ENCODE measurements around the gene ASTN2.

The ASTN2 gene

GRCh38 chr9:117017414-117017985, 397.4 kb downstream of the ASTN2 start:
- DNase-seq (ENCODE audit: low read depth), result no peak

- no peak for DNase-seq (ENCODE audit: low read depth)
Measured at GRCh38 chr9:117014061-117014460, 400.8 kb downstream of the ASTN2 start.

GRCh38 chr9:117013440-117013995, 401.3 kb downstream of the ASTN2 start:
- DNase-seq (ENCODE audit: low read depth), result no peak

GRCh38 chr9:117010061-117010460, 404.8 kb downstream of the ASTN2 start:
- DNase-seq (ENCODE audit: low read depth), result no peak

- DNase-seq (ENCODE audit: low read depth), result no peak
Measured at GRCh38 chr9:117008876-117009275, 406.0 kb downstream of the ASTN2 start.

GRCh38 chr9:117008461-117008860, 406.4 kb downstream of the ASTN2 start:
- no peak for DNase-seq (ENCODE audit: low read depth)

- no peak for DNase-seq (ENCODE audit: low read depth)
Measured at GRCh38 chr9:117002686-117003085, 412.2 kb downstream of the ASTN2 start.

GRCh38 chr9:117000834-117001233, 414.0 kb downstream of the ASTN2 start:
- DNase-seq (ENCODE audit: low read depth), result no peak

- no peak for DNase-seq (ENCODE audit: low read depth)
Measured at GRCh38 chr9:117000196-117000723, 414.6 kb downstream of the ASTN2 start.

- no peak for DNase-seq (ENCODE audit: low read depth)
Measured at GRCh38 chr9:116998305-116998704, 416.6 kb downstream of the ASTN2 start.

- no peak for DNase-seq (ENCODE audit: low read depth)
Measured at GRCh38 chr9:116992865-116993264, 422.0 kb downstream of the ASTN2 start.

- no peak for DNase-seq (ENCODE audit: low read depth)
Measured at GRCh38 chr9:116991051-116991450, 423.8 kb downstream of the ASTN2 start.

GRCh38 chr9:116990592-116990991, 424.3 kb downstream of the ASTN2 start:
- no peak for DNase-seq (ENCODE audit: low read depth)

GRCh38 chr9:116987721-116988485, 427.0 kb downstream of the ASTN2 start:
- DNase-seq (ENCODE audit: low read depth), result no peak

GRCh38 chr9:116986015-116986414, 428.8 kb downstream of the ASTN2 start:
- DNase-seq (ENCODE audit: low read depth), result no peak

- no peak for DNase-seq (ENCODE audit: low read depth)
Measured at GRCh38 chr9:116985596-116985995, 429.3 kb downstream of the ASTN2 start.

GRCh38 chr9:116984111-116984510, 430.7 kb downstream of the ASTN2 start:
- DNase-seq (ENCODE audit: low read depth), result no peak

GRCh38 chr9:116980582-116981120, 434.2 kb downstream of the ASTN2 start:
- no peak for DNase-seq (ENCODE audit: low read depth)

- DNase-seq (ENCODE audit: low read depth), result no peak
Measured at GRCh38 chr9:116979456-116979855, 435.4 kb downstream of the ASTN2 start.

GRCh38 chr9:116978155-116978554, 436.7 kb downstream of the ASTN2 start:
- DNase-seq (ENCODE audit: low read depth), result no peak

- no peak for DNase-seq (ENCODE audit: low read depth)
Measured at GRCh38 chr9:116975126-116975525, 439.7 kb downstream of the ASTN2 start.

GRCh38 chr9:116966199-116966598, 448.7 kb downstream of the ASTN2 start:
- DNase-seq (ENCODE audit: low read depth), result no peak

- DNase-seq (ENCODE audit: low read depth), result no peak
Measured at GRCh38 chr9:116964258-116964657, 450.6 kb downstream of the ASTN2 start.

Data from stimulated activated CD8-positive, alpha-beta memory T cell treated with anti-CD3 and anti-CD28 coated beads, Interleukin-7, amount 100 ng/mL, for 24 hours (primary cell).